B cell (primary cell): ENCODE measurements around the gene GRHL3. TPM values are rescaled to one million over a fixed set of nuclear protein-coding genes. Genes with fewer than 3 reads are reported as not detected.

Experiments
- ATAC-seq: fragments of 200-7000 bp; cut with Tn5 transposase; one replicate; pipeline ENCODE4 v1.10.0; 2021; ENCODE audit warnings: low read depth, mild to moderate bottlenecking, moderate number of reproducible peaks, moderate library complexity
- CTCF ChIA-PET: fragments of 350-600 bp; sonication (Branson Sonifier 250); formaldehyde crosslinking; loops from one replicate; lab custom pipeline; 2021; ENCODE audit warnings: antibody characterized with exemption, inconsistent platforms; lab: Charles Lee
- POLR2A ChIA-PET: fragments of 350-600 bp; sonication (Branson Sonifier 250); formaldehyde crosslinking; loops from one replicate; lab custom pipeline; 2021; ENCODE audit warnings: antibody characterized with exemption; lab: Charles Lee
- DNase-seq: peaks from one replicate; pipeline ENCODE4 v3.0.0; 2013
- H2AFZ ChIP-seq: 2 replicates; pipeline ENCODE4 v1.6.1; 2012; ENCODE audit warnings: mild to moderate bottlenecking, low read depth, low read length; ENCODE audit not compliant: insufficient read depth, poor library complexity, severe bottlenecking
- H3K27ac ChIP-seq, 2 donors: 1 replicate in 1 of 2; 2 replicates in 1 of 2; pipeline ENCODE4 v1.5.1; 2012 to 2013; ENCODE audit warnings: low read length in 2 of 2, mild to moderate bottlenecking in 2 of 2, moderate library complexity in 1 of 2
- H3K27me3 ChIP-seq, 4 experiments: fragments of 200-600 bp in 1 of 4; sonication (generic) in 1 of 4; replicated peaks in 1 of 4; 1 replicate in 2 of 4; 2 replicates in 2 of 4; pipeline versions ENCODE4 v1.6.1 to v1.7.0; 2013 to 2016; ENCODE audit warnings: low read length in 3 of 4, mild to moderate bottlenecking in 2 of 4, mixed read lengths in 1 of 4, moderate library complexity in 1 of 4; ENCODE audit not compliant: insufficient read depth in 4 of 4, control insufficient read depth in 3 of 4; ENCODE audit errors: control extremely low read depth in 1 of 4
- H3K36me3 ChIP-seq, 2 experiments: replicated peaks in 1 of 2; 1 replicate in 1 of 2; 2 replicates in 1 of 2; pipeline versions ENCODE4 v1.6.1 to v1.7.1; 2013; ENCODE audit warnings: low read length in 1 of 2; ENCODE audit not compliant: insufficient read depth in 2 of 2, control insufficient read depth in 1 of 2; ENCODE audit errors: control extremely low read depth in 1 of 2, extremely low read depth in 1 of 2
- H3K4me1 ChIP-seq, 2 donors: fragments of 200-600 bp in 1 of 2; sonication (generic) in 1 of 2; 1 replicate in 1 of 2; 2 replicates in 1 of 2; pipeline versions ENCODE4 v1.5.1 to v1.6.1; 2013 to 2017; ENCODE audit warnings: low read length in 2 of 2; ENCODE audit not compliant: control insufficient read depth in 2 of 2, insufficient read depth in 2 of 2
- H3K4me2 ChIP-seq: replicated peaks from 2 replicates; pipeline ENCODE3; 2012; ENCODE audit warnings: mild to moderate bottlenecking, low read depth, low read length; ENCODE audit not compliant: poor library complexity, severe bottlenecking
- H3K4me3 ChIP-seq, 5 experiments: fragments of 200-600 bp in 1 of 5; sonication (generic) in 1 of 5; 1 replicate in 3 of 5; 2 replicates in 2 of 5; pipeline versions ENCODE4 v1.5.1 to v1.7.0; 2011 to 2016; ENCODE audit warnings: low read length in 4 of 5, mild to moderate bottlenecking in 4 of 5, low read depth in 2 of 5, control low read depth in 1 of 5, moderate library complexity in 1 of 5; ENCODE audit not compliant: insufficient read depth in 1 of 5; ENCODE audit errors: control extremely low read depth in 1 of 5, extremely low read depth in 1 of 5
- H3K79me2 ChIP-seq: fragments of 200-600 bp; sonication (generic); one replicate; pipeline ENCODE4 v1.6.0; 2016; ENCODE audit warnings: low read length; ENCODE audit not compliant: control insufficient read depth, insufficient read depth
- H3K9ac ChIP-seq: fragments of 200-600 bp; sonication (generic); 2 replicates; pipeline ENCODE4 v1.6.1; 2017; ENCODE audit warnings: mild to moderate bottlenecking, low read length, moderate library complexity
- H3K9me3 ChIP-seq, 3 donors: one replicate each; pipeline versions ENCODE4 v1.6.1 to v1.7.1; 2013; ENCODE audit warnings: low read length in 2 of 3; ENCODE audit not compliant: control insufficient read depth in 2 of 3, insufficient read depth in 1 of 3; ENCODE audit errors: control extremely low read depth in 1 of 3
- H4K20me1 ChIP-seq: 2 replicates; pipeline ENCODE4 v1.6.0; 2012; ENCODE audit warnings: mild to moderate bottlenecking, low read length; ENCODE audit not compliant: insufficient read depth, control insufficient read depth, poor library complexity, severe bottlenecking
- H3K27ac Mint-ChIP-seq: one replicate; pipeline ENCODE4 v1.8.0; 2021; ENCODE audit warnings: mixed read lengths
- H3K27me3 Mint-ChIP-seq: one replicate; pipeline ENCODE4 v1.8.0; 2021; ENCODE audit warnings: mixed read lengths
- H3K4me1 Mint-ChIP-seq: one replicate; pipeline ENCODE4 v1.8.0; 2021; ENCODE audit warnings: mixed read lengths
- H3K4me3 Mint-ChIP-seq: one replicate; pipeline ENCODE4 v1.8.0; 2021; ENCODE audit warnings: mixed read lengths
- H3K9me3 Mint-ChIP-seq: one replicate; pipeline ENCODE4 v1.8.0; 2022; ENCODE audit warnings: mixed read lengths; ENCODE audit not compliant: insufficient read depth
- CTCF ChIP-seq: fragments of 200-600 bp; IDR thresholded peaks from one replicate; pipeline ENCODE4 v1.8.0; 2022; ENCODE audit warnings: antibody characterized with exemption, mild to moderate bottlenecking
- EZH2 ChIP-seq: IDR thresholded peaks from 2 replicates; pipeline ENCODE4 v1.6.1; 2012; ENCODE audit warnings: borderline replicate concordance, low read depth, mild to moderate bottlenecking, moderate library complexity, low read length; ENCODE audit not compliant: insufficient read depth, poor library complexity, severe bottlenecking
- WGBS: methylation state at CpG from one replicate; pipeline ENCODE4 v1.1.5; 2013; ENCODE audit warnings: missing lambda C conversion rate; ENCODE audit not compliant: insufficient coverage; 5-methylcytosine and 5-hydroxymethylcytosine counted together
- intact Hi-C: fragments of 100-400 bp; cut with micrococcal nuclease; formaldehyde crosslinking; loops from one replicate; pipeline ENCODE4 v1.10.0; 2022
- polyA plus RNA-seq: library from polyadenylated mRNA; depleted of rRNA; stranded (reverse); fragments of >200 nt; gene quantifications from 2 replicates; pipeline ENCODE4 v1.2.3, GENCODE V29; 2012
- total RNA-seq, 2 donors: library from RNA; stranded (reverse); fragments of 120-200 nt in 1 of 2; gene quantifications; 1 replicate in 1 of 2; 2 replicates in 1 of 2; pipeline versions ENCODE4 v1.2.3 to v1.2.4, GENCODE V29; 2013 to 2022

GRHL3 gene
- total and polyA plus RNA-seq, 2 donors (not counting 1 experiment from before 2014, with no cell fraction given): not detected

GRCh38 chr1:24347159-24347934 lies 28.2 kb downstream of the GRHL3 start:
- 95% methylated on average over 14 of the region's 19 CpGs for WGBS

GRCh38 chr1:24348196-24348595 lies 29.0 kb downstream of the GRHL3 start:
- Mint-ChIP-seq H3K4me1 (peaks cover 4% of the 10 kb centered on the region), H3K9me3 (no peaks in the 10 kb centered on the region), H3K4me3 (no peak overlapping the region), H3K27ac (no peak overlapping the region), H3K27me3 (peaks cover 6% of the 10 kb centered on the region)
- no peaks in the 10 kb centered on the region for H3K79me2 ChIP-seq
- no peak overlapping the region for H3K4me2 ChIP-seq
- H2AFZ ChIP-seq: no peak overlapping the region
- no peaks in the 10 kb centered on the region for H3K36me3 ChIP-seq
- TF ChIP-seq EZH2: no peak
- TF ChIP-seq CTCF: no peak
- H4K20me1 ChIP-seq: no peaks in the 10 kb centered on the region
- H3K27ac ChIP-seq: no peak overlapping the region
- H3K4me1 ChIP-seq: peaks cover 0 to 6% of the 10 kb centered on the region in 2 donors
- DNase-seq (no peak), ATAC-seq (no peak)
- H3K9ac ChIP-seq: no peak overlapping the region
- 91% methylated on average over 10 of the region's 10 CpGs for WGBS
- H3K4me3 ChIP-seq: no peak overlapping the region
- H3K27me3 ChIP-seq: peaks cover 0 to 8% (median 0%) of the 10 kb centered on the region in 4 experiments
- CTCF ChIA-PET: no interaction called here
- intact Hi-C loops: no loop called here
- POLR2A ChIA-PET: no interaction called here
- H3K9me3 ChIP-seq: peaks cover 0 to 10% (median 0%) of the 10 kb centered on the region in 3 donors

More at GRCh38 chr1:24347159-24347934, 28.2 kb downstream of the GRHL3 start:
- H3K9ac ChIP-seq: no peak overlapping the region
- ChIA-PET POLR2A (no interaction called here), CTCF (no interaction called here)
- peaks cover 0 to 6% of the 10 kb centered on the region in 2 donors for H3K4me1 ChIP-seq
- no peaks in the 10 kb centered on the region for H4K20me1 ChIP-seq
- no peaks in the 10 kb centered on the region for H3K36me3 ChIP-seq
- no peak overlapping the region for H3K4me3 ChIP-seq
- Mint-ChIP-seq H3K27me3 (peaks cover 6% of the 10 kb centered on the region), H3K27ac (no peak overlapping the region), H3K4me1 (peaks cover 4% of the 10 kb centered on the region), H3K9me3 (no peaks in the 10 kb centered on the region), H3K4me3 (no peak overlapping the region)
- no peak for DNase-seq
- no peak for ATAC-seq
- intact Hi-C loops: no loop called here
- H3K9me3 ChIP-seq: peaks cover 0 to 10% (median 0%) of the 10 kb centered on the region in 3 donors
- peaks cover 0 to 8% (median 0%) of the 10 kb centered on the region in 4 experiments for H3K27me3 ChIP-seq
- H3K4me2 ChIP-seq: no peak overlapping the region
- TF ChIP-seq EZH2: no peak
- no peak overlapping the region for H2AFZ ChIP-seq
- no peak overlapping the region for H3K27ac ChIP-seq
- no peaks in the 10 kb centered on the region for H3K79me2 ChIP-seq
